Stimulated activated naive CD8-positive, alpha-beta T cell treated with anti-CD3 and anti-CD28 coated beads, Interleukin-15, amount 100 ng/mL, for 72 hours (primary cell): ENCODE data around the gene SOX6.
"Not testable (repeated sequence)": the region's sequence is repeated elsewhere in the genome, so short reads cannot be mapped to it uniquely, and the experiment has no call there.

Experiments
- ATAC-seq: fragments of 150-1000 bp; cut with Tn5 transposase; 2 replicates; pipeline ENCODE4 v1.10.0; 2021; ENCODE audit warnings: mild to moderate bottlenecking, moderate library complexity
- DNase-seq, 2 donors: peaks; one replicate each; pipeline ENCODE4 v3.0.0; 2021 to 2022
- H3K27ac Mint-ChIP-seq, 2 donors: one replicate each; pipeline ENCODE4 v1.8.0; 2022; ENCODE audit warnings: mild to moderate bottlenecking in 2 of 2, mixed read lengths in 2 of 2, moderate library complexity in 2 of 2
- H3K27me3 Mint-ChIP-seq: one replicate; pipeline ENCODE4 v1.8.0; 2022; ENCODE audit warnings: mixed read lengths
- H3K4me1 Mint-ChIP-seq: one replicate; pipeline ENCODE4 v1.8.0; 2022; ENCODE audit warnings: mild to moderate bottlenecking, mixed read lengths
- H3K4me3 Mint-ChIP-seq, 2 donors: one replicate each; pipeline ENCODE4 v1.8.0; 2022; ENCODE audit warnings: mild to moderate bottlenecking in 2 of 2, mixed read lengths in 2 of 2, moderate library complexity in 1 of 2
- H3K9me3 Mint-ChIP-seq, 2 donors: one replicate each; pipeline ENCODE4 v1.8.0; 2022; ENCODE audit warnings: mixed read lengths in 2 of 2

The SOX6 gene

GRCh38 chr11:16030664-16031063 is 325.7 kb downstream of the SOX6 start:
- Mint-ChIP-seq H3K4me3 (no peak overlapping the region), H3K27ac (peak overlapping the region in 1 of 2 donors; percentile 62), H3K9me3 (no peaks in the 10 kb centered on the region), H3K4me1 (no peaks in the 10 kb centered on the region), H3K27me3 (no peaks in the 10 kb centered on the region)
- ATAC-seq: no peak
- no peak for DNase-seq

- H3K27me3 Mint-ChIP-seq, DNase-seq, H3K4me1 Mint-ChIP-seq, H3K4me3 Mint-ChIP-seq, ATAC-seq, H3K9me3 Mint-ChIP-seq, H3K27ac Mint-ChIP-seq: not testable (repeated sequence)
These were observed 327.2 kb downstream of the SOX6 start for GRCh38 chr11:16029151-16029550.

DNA sequence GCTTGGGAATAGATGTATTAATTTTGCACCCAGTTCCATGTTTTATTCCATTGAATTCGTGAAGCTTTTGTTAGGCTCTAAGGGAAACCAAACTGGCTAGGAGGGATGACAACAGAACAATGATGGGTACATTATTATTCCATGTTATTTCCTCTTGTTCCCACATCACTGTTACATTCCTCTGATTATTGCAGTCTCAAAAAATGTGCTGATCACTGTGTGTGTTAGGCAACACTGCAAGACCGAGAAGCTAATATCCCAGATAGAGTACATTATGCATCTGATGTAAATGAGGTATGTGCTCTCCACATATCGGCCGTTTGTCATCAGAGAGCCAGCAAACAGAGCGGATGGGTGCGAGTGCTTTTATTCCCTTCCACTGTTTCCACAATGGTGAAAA is 327.9 kb downstream of the SOX6 start:
- no peak for ATAC-seq

GRCh38 chr11:16027621-16028020 is 328.7 kb downstream of the SOX6 start:
- Mint-ChIP-seq H3K4me1 (no peaks in the 10 kb centered on the region), H3K9me3 (no peaks in the 10 kb centered on the region)

More for the DNA sequence above, 327.9 kb downstream of the SOX6 start:
- Mint-ChIP-seq H3K4me3 (no peak overlapping the region), H3K27ac (no peak overlapping the region), H3K27me3 (no peaks in the 10 kb centered on the region), H3K9me3 (no peaks in the 10 kb centered on the region), H3K4me1 (no peaks in the 10 kb centered on the region)
- no peak for DNase-seq

GRCh38 chr11:16026849-16027248 is 329.5 kb downstream of the SOX6 start:
- Mint-ChIP-seq H3K4me3 (no peak overlapping the region), H3K27ac (no peak overlapping the region), H3K27me3 (no peaks in the 10 kb centered on the region), H3K4me1 (no peaks in the 10 kb centered on the region), H3K9me3 (no peaks in the 10 kb centered on the region)
- DNase-seq (no peak), ATAC-seq (no peak)

More at GRCh38 chr11:16027621-16028020, 328.7 kb downstream of the SOX6 start:
- DNase-seq (no peak), ATAC-seq (no peak)
- H3K27me3 Mint-ChIP-seq: no peaks in the 10 kb centered on the region
- H3K27ac Mint-ChIP-seq: no peak overlapping the region
- no peak overlapping the region for H3K4me3 Mint-ChIP-seq

DNA sequence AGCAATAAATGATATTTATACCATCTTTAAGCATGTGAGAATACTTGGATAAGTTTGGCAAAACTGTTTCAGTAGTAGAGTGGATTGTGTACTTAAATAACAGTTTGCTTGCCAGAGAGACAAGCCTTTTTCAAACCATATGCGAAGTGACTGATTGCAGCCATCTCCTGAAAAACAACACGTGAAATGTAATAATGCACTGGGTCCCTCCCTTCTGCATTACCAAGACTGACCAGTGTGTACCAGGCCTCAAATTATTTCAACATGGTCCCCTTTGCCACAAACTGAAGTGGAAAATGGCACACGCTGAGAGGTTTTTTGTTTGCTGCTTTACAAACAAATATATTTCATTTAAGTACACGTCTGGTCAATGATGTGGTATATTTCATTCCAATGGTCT is 337.4 kb downstream of the SOX6 start:
- no peaks in the 10 kb centered on the region for H3K4me1 Mint-ChIP-seq
- ATAC-seq (no peak), DNase-seq (no peak)
- no peaks in the 10 kb centered on the region for H3K9me3 Mint-ChIP-seq
- H3K27me3 Mint-ChIP-seq: no peaks in the 10 kb centered on the region
- no peak overlapping the region for H3K4me3 Mint-ChIP-seq
- no peak overlapping the region for H3K27ac Mint-ChIP-seq

GRCh38 chr11:16016468-16016829 is 339.9 kb downstream of the SOX6 start:
- Mint-ChIP-seq H3K4me1 (no peaks in the 10 kb centered on the region), H3K9me3 (no peaks in the 10 kb centered on the region), H3K4me3 (no peak overlapping the region), H3K27me3 (no peaks in the 10 kb centered on the region), H3K27ac (no peak overlapping the region)
- ATAC-seq (no peak), DNase-seq (no peak)

DNA sequence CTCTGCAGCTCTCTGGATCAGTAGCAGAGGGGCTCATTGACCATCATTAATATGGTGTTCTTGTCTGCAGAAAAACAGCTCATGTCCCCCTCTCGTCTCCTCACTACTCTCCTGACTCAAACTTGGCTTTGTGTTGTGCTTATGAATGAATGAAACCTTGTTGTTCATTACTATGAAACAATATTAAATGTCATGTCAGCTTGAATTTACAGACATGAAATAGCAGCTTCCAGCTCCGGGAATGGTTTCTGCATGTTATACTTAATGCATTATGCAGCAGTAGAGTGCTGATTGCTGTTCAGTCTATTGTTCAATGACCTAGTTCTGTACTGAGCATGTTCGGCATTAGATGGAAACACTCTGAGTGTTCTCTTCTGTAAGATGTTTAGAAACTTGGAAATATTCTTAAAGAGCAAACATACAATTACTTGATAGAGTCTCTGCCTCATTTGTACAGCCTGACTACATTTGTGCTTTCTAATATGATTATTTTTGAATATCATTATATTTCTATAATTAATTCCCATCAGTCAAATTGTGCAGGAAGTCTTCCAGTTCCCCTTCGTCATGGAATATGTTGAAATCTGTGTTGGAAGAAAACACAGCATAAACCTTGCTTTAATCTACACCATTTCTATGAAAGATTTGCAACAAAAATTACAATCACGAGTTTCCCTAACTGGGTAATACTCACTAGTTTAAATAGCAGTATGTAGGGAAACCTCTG is 340.4 kb downstream of the SOX6 start:
- Mint-ChIP-seq H3K9me3 (no peaks in the 10 kb centered on the region), H3K27me3 (no peaks in the 10 kb centered on the region), H3K4me3 (no peak overlapping the region), H3K27ac (no peak overlapping the region), H3K4me1 (no peaks in the 10 kb centered on the region)
- DNase-seq (no peak), ATAC-seq (no peak)

- Mint-ChIP-seq H3K9me3 (peaks cover 0 to 6% of the 10 kb centered on the region in 2 donors), H3K27ac (no peak overlapping the region), H3K27me3 (no peaks in the 10 kb centered on the region), H3K4me3 (no peak overlapping the region), H3K4me1 (no peaks in the 10 kb centered on the region)
- ATAC-seq (no peak), DNase-seq (no peak)
These were observed 342.6 kb downstream of the SOX6 start for GRCh38 chr11:16013649-16014275.

GRCh38 chr11:16013242-16013641 is 343.1 kb downstream of the SOX6 start:
- H3K4me1 Mint-ChIP-seq: no peaks in the 10 kb centered on the region
- no peak for DNase-seq
- peaks cover 0 to 6% of the 10 kb centered on the region in 2 donors for H3K9me3 Mint-ChIP-seq
- no peak for ATAC-seq
- no peaks in the 10 kb centered on the region for H3K27me3 Mint-ChIP-seq
- no peak overlapping the region for H3K4me3 Mint-ChIP-seq
- no peak overlapping the region for H3K27ac Mint-ChIP-seq

GRCh38 chr11:16012125-16012751 is 344.1 kb downstream of the SOX6 start:
- H3K27ac Mint-ChIP-seq: no peak overlapping the region
- no peaks in the 10 kb centered on the region for H3K4me1 Mint-ChIP-seq
- no peaks in the 10 kb centered on the region for H3K27me3 Mint-ChIP-seq
- no peak for ATAC-seq
- no peak for DNase-seq
- H3K4me3 Mint-ChIP-seq: no peak overlapping the region
- peaks cover 0 to 6% of the 10 kb centered on the region in 2 donors for H3K9me3 Mint-ChIP-seq

DNA sequence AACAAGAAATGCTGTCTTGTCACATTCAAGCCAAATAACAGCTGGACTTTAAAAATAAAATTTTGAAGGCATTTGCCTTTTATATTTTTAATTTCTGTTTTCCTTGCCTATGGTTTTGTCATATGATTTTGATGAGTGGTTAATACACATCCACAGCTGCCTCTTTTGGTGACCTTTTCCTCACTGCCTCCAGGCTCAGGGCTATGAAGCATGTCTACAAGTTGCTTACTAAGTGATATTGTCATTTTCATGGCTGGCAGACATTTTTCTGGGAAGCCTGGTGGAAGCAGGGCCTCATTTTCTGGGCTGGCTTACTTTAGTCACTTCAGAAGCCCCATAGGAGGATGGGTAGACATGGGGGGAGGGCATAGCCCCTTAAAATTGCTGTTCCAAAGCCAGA is 344.9 kb downstream of the SOX6 start:
- H3K27me3 Mint-ChIP-seq: no peaks in the 10 kb centered on the region
- no peak overlapping the region for H3K4me3 Mint-ChIP-seq
- no peak for DNase-seq
- no peak overlapping the region for H3K27ac Mint-ChIP-seq
- no peak for ATAC-seq
- H3K9me3 Mint-ChIP-seq: peaks cover 0 to 6% of the 10 kb centered on the region in 2 donors
- H3K4me1 Mint-ChIP-seq: no peaks in the 10 kb centered on the region

DNA sequence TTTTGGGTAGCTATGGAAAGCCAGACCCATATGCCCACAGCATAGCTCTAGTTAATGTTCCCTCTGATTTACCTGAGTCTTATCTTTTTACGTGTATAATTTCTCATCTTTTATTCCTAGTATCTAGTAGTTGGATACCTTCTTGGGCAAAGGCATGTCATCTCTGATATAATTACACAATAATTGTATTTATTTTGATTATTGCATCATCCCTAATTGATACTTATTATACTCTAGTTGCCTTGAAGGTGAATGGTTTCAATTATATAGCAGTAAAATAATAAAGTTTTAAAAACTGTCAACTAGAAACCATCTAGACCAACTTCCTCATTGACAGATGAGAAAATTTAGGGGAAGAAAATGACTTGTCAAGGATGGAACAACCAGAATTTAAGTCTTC is 347.3 kb downstream of the SOX6 start:
- Mint-ChIP-seq H3K4me3 (no peak overlapping the region), H3K27ac (no peak overlapping the region), H3K9me3 (peaks cover 0 to 6% of the 10 kb centered on the region in 2 donors), H3K27me3 (no peaks in the 10 kb centered on the region), H3K4me1 (no peaks in the 10 kb centered on the region)
- ATAC-seq: no peak
- DNase-seq: no peak

- H3K9me3 Mint-ChIP-seq: peaks cover 0 to 6% of the 10 kb centered on the region in 2 donors
These were observed 348.8 kb downstream of the SOX6 start for GRCh38 chr11:16007514-16007913.

GRCh38 chr11:16002942-16003341 is 353.4 kb downstream of the SOX6 start:
- Mint-ChIP-seq H3K4me1 (no peaks in the 10 kb centered on the region), H3K27me3 (no peaks in the 10 kb centered on the region), H3K27ac (no peak overlapping the region), H3K9me3 (no peaks in the 10 kb centered on the region), H3K4me3 (no peak overlapping the region)
- no peak for DNase-seq
- no peak for ATAC-seq

More at GRCh38 chr11:16007514-16007913, 348.8 kb downstream of the SOX6 start:
- no peaks in the 10 kb centered on the region for H3K27me3 Mint-ChIP-seq
- DNase-seq (no peak), ATAC-seq (no peak)
- no peak overlapping the region for H3K4me3 Mint-ChIP-seq
- no peak overlapping the region for H3K27ac Mint-ChIP-seq
- H3K4me1 Mint-ChIP-seq: no peaks in the 10 kb centered on the region

DNA sequence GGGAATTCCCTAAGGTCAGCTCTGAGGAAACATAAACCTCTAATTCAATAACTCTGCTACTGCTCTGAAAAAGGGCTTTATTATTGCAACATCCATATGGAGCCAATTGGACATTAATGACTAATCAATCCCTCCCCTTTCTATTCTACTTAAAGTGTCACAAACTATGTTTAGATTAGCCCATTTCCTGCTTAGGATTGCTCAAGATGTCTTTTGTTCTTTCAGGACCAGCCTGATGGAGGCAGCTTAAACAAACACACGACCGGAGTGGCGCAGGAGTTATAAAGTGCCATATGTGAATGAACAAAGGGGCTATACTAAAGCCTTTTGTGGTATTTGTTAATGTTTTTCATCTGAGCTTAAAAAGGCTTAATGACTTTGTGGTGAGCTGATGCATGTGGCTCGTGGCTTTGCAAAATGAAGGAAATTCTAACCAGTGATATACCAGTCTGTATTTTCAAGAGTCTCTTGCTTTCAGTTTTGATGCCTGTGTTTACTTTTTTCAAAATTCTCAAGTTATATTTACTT is 354.4 kb downstream of the SOX6 start:
- Mint-ChIP-seq H3K4me1 (no peaks in the 10 kb centered on the region), H3K27me3 (no peaks in the 10 kb centered on the region), H3K4me3 (no peak overlapping the region), H3K9me3 (no peaks in the 10 kb centered on the region), H3K27ac (no peak overlapping the region)
- DNase-seq (no peak), ATAC-seq (no peak)
